ENCODE results near the gene POLR2C. TPM values are rescaled to one million over a fixed set of nuclear protein-coding genes. Genes with fewer than 3 reads are reported as not detected.
A peak's percentile ranks its signal among the peaks of the same experiment; 100 is the strongest.

The POLR2C gene
- total RNA-seq, 1 donor from 2014 or later, result 69.6 TPM

- no peaks in the 10 kb centered on the region for H3K9me3 Mint-ChIP-seq (ENCODE audit: low read depth)
- peaks cover 31% of the 10 kb centered on the region for H3K4me1 Mint-ChIP-seq (ENCODE audit: low read depth)
- no peak overlapping the region for H3K4me3 Mint-ChIP-seq (ENCODE audit: low read depth)
- TF ChIP-seq CTCF (IDR thresholded peaks at IDR 0.05; ENCODE audit: unreplicated experiment), result no peak
- H3K27ac Mint-ChIP-seq, result no peak overlapping the region
- DNase-seq (ENCODE audit: low spot score, unreplicated experiment), result no peak
- H3K36me3 Mint-ChIP-seq (ENCODE audit: insufficient read depth), result no peaks in the 10 kb centered on the region
- H3K27me3 Mint-ChIP-seq, result peaks cover 30% of the 10 kb centered on the region
Measured at GRCh38 chr16:57504491-57504890, 42.0 kb downstream of the POLR2C start.

GRCh38 chr16:57505169-57505568 lies 42.7 kb downstream of the POLR2C start:
- no peak for DNase-seq (ENCODE audit: low spot score, unreplicated experiment)
- no peaks in the 10 kb centered on the region for H3K36me3 Mint-ChIP-seq (ENCODE audit: insufficient read depth)
- H3K4me1 Mint-ChIP-seq (ENCODE audit: low read depth), result peaks cover 35% of the 10 kb centered on the region
- no peak overlapping the region for H3K27ac Mint-ChIP-seq
- no peak for TF ChIP-seq CTCF (IDR thresholded peaks at IDR 0.05; ENCODE audit: unreplicated experiment)
- peaks cover 30% of the 10 kb centered on the region for H3K27me3 Mint-ChIP-seq
- no peaks in the 10 kb centered on the region for H3K9me3 Mint-ChIP-seq (ENCODE audit: low read depth)
- H3K4me3 Mint-ChIP-seq (ENCODE audit: low read depth), result no peak overlapping the region

GRCh38 chr16:57507136-57508034 lies 44.9 kb downstream of the POLR2C start:
- no peak overlapping the region for H3K4me3 Mint-ChIP-seq (ENCODE audit: low read depth)
- H3K27ac Mint-ChIP-seq, result no peak overlapping the region
- DNase-seq (ENCODE audit: low spot score, unreplicated experiment), result no peak
- no peaks in the 10 kb centered on the region for H3K9me3 Mint-ChIP-seq (ENCODE audit: low read depth)
- peaks cover 21% of the 10 kb centered on the region for H3K27me3 Mint-ChIP-seq
- peaks cover 2% of the 10 kb centered on the region for H3K36me3 Mint-ChIP-seq (ENCODE audit: insufficient read depth)
- no peak for TF ChIP-seq CTCF (IDR thresholded peaks at IDR 0.05; ENCODE audit: unreplicated experiment)
- H3K4me1 Mint-ChIP-seq (ENCODE audit: low read depth), result peaks cover 24% of the 10 kb centered on the region

GRCh38 chr16:57508035-57508425 lies 45.6 kb downstream of the POLR2C start:
- DNase-seq (ENCODE audit: low spot score, unreplicated experiment), result no peak
- H3K27me3 Mint-ChIP-seq, result peaks cover 21% of the 10 kb centered on the region
- H3K4me3 Mint-ChIP-seq (ENCODE audit: low read depth), result no peak overlapping the region
- peaks cover 2% of the 10 kb centered on the region for H3K36me3 Mint-ChIP-seq (ENCODE audit: insufficient read depth)
- no peak overlapping the region for H3K27ac Mint-ChIP-seq
- TF ChIP-seq CTCF (IDR thresholded peaks at IDR 0.05; ENCODE audit: unreplicated experiment), result no peak
- no peaks in the 10 kb centered on the region for H3K9me3 Mint-ChIP-seq (ENCODE audit: low read depth)
- peaks cover 19% of the 10 kb centered on the region for H3K4me1 Mint-ChIP-seq (ENCODE audit: low read depth)

- Mint-ChIP-seq H3K27ac (peak overlapping the region; percentile 79), H3K4me1 (ENCODE audit: low read depth) (peaks cover 14% of the 10 kb centered on the region)
Measured at GRCh38 chr16:57509231-57509923, 46.9 kb downstream of the POLR2C start.

More at GRCh38 chr16:57509231-57509923, 46.9 kb downstream of the POLR2C start:
- Mint-ChIP-seq H3K36me3 (ENCODE audit: insufficient read depth) (peaks cover 8% of the 10 kb centered on the region), H3K4me3 (ENCODE audit: low read depth) (no peak overlapping the region), H3K9me3 (ENCODE audit: low read depth) (no peaks in the 10 kb centered on the region), H3K27me3 (peaks cover 17% of the 10 kb centered on the region)
- TF ChIP-seq CTCF (IDR thresholded peaks at IDR 0.05; ENCODE audit: unreplicated experiment), result no peak
- no peak for DNase-seq (ENCODE audit: low spot score, unreplicated experiment)

Measured in progenitor cell of endocrine pancreas (in vitro differentiated cells).